NT2/D1 (cell line): ENCODE measurements around the gene RAB3C.

Source experiments
- SUZ12 ChIP-seq: IDR thresholded peaks from 2 replicates; pipeline ENCODE4 v1.6.1; 2011; ENCODE audit not compliant: insufficient read length, insufficient read depth; ENCODE audit errors: extremely low read depth
- YY1 ChIP-seq: IDR thresholded peaks from 2 replicates; pipeline ENCODE4 v1.6.1; 2011; ENCODE audit not compliant: insufficient read length, insufficient read depth
- ZNF274 ChIP-seq: IDR thresholded peaks from 2 replicates; pipeline ENCODE4 v1.6.1; 2011; ENCODE audit warnings: mild to moderate bottlenecking, low read depth, low read length

DNA sequence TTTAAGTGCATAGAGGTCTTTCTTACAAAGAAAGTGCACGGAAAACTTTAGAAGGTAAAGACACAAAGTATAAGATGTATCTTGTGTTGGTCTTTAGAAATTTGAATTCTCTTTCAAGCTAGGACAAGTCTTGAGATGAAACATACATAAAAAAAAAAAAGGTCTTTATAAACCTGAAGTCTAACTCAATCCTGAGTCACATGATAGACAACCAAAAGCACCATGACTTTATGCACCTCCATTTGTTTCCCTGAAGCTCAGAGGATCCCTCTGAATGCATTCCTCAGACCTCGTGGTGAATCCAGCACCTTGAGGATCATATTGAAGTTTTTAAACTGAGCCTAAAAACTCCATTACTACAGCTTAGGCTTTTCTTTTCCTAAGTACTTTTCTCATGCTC lies 91.8 kb downstream of the RAB3C start:
- TF ChIP-seq YY1 (no peak), ZNF274 (no peak), SUZ12 (no peak)
